Testis (tissue), 3 donors: ENCODE results near the gene C20orf202. TPM values are rescaled to one million over a fixed set of nuclear protein-coding genes. Genes with fewer than 3 reads are reported as not detected.

Experiments used
- DNase-seq: peaks from one replicate; pipeline ENCODE4 v3.0.0-alpha.2; 2019
- H3K27ac ChIP-seq, 2 donors: fragments of 200-600 bp; sonication (generic); one replicate each; pipeline ENCODE4 v1.5.1; 2019
- H3K27me3 ChIP-seq: fragments of 200-600 bp; sonication (generic); one replicate; pipeline ENCODE4 v1.5.1; 2019
- H3K36me3 ChIP-seq: fragments of 200-600 bp; sonication (generic); one replicate; pipeline ENCODE4 v1.5.1; 2017; ENCODE audit warnings: low read depth; ENCODE audit errors: missing control alignments
- H3K4me1 ChIP-seq: fragments of 200-600 bp; sonication (generic); one replicate; pipeline ENCODE4 v1.5.1; 2019
- H3K4me3 ChIP-seq, 2 donors: fragments of 200-600 bp; sonication (generic); one replicate each; pipeline ENCODE4 v1.5.1; 2017 to 2019
- H3K9me3 ChIP-seq: fragments of 200-600 bp; sonication (generic); one replicate; pipeline ENCODE4 v1.5.1; 2017
- POLR2A ChIP-seq: fragments of 450-650 bp; IDR thresholded peaks from one replicate; pipeline ENCODE4 v1.6.1; 2017; ENCODE audit warnings: antibody characterized with exemption, mild to moderate bottlenecking, moderate library complexity
- WGBS, 2 donors: methylation state at CpG; one replicate each; pipeline ENCODE4 v1.1.5; 2018; 5-methylcytosine and 5-hydroxymethylcytosine counted together
- intact Hi-C: fragments of 100-400 bp; cut with DNase I; formaldehyde crosslinking; loops from one replicate; pipeline ENCODE4 v1.15.1; 2023; ENCODE audit warnings: low total_unique reads
- polyA plus RNA-seq: library from polyadenylated mRNA; stranded (reverse); fragments of 350-450 nt; fragmentation: Illumina TruSeq; extraction: RNeasy Lipid Tissue Mini Kit (QIAGEN cat#74804); gene quantifications from one replicate; pipeline ENCODE4 v1.2.3, GENCODE V29; 2014; ENCODE audit warnings: low read depth, low replicate concordance; ENCODE audit not compliant: insufficient read depth
- total RNA-seq, 2 donors: library from RNA; depleted of rRNA; stranded (reverse); fragments of >200 nt; gene quantifications; one replicate each; pipeline ENCODE4 v1.2.3, GENCODE V29; 2016
- TF ChIP-seq, protein P1 (sequence below), 3 experiments: fragments of 450-650 bp in 2 of 3; fragments of 200-600 bp in 1 of 3; sonication (generic) in 1 of 3; IDR thresholded peaks; one replicate each; pipeline ENCODE4 v1.5.1; 2016 to 2019; ENCODE audit warnings: antibody characterized with exemption in 3 of 3, mild to moderate bottlenecking in 2 of 3, moderate library complexity in 1 of 3

Gene C20orf202
- total and polyA plus RNA-seq, 3 donors from 2014 or later = 0.84 to 1.7 (median 1.1) TPM

DNA sequence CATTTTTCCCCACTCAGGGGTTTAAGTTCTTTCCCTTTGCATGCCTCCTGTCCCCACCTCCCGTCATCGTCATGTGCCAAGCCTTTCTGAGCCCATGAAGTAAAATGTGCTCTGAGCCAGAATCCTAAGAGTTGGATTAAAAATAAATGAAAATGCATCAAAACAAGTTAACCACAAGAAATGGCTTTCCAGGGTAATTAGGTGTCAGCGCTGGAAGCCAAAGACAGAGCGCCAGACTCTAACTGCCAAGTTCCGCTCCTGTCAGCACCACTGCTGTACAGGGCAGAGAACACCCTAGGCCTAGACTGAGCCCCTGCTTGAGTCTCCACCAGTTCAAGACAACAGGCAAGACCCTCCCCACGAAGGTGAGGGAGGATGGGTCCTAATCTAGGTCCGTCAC, 5.5 kb upstream of the C20orf202 start:
- no peaks in the 10 kb centered on the region for H3K4me1 ChIP-seq
- intact Hi-C loops = no loop called here
- 85 to 87% methylated on average over 7 of the region's 7 CpGs for WGBS, 2 donors
- DNase-seq = no peak
- H3K9me3 ChIP-seq = no peaks in the 10 kb centered on the region
- H3K27ac ChIP-seq = no peak overlapping the region
- H3K36me3 ChIP-seq = no peaks in the 10 kb centered on the region
- TF ChIP-seq, protein P1, sequence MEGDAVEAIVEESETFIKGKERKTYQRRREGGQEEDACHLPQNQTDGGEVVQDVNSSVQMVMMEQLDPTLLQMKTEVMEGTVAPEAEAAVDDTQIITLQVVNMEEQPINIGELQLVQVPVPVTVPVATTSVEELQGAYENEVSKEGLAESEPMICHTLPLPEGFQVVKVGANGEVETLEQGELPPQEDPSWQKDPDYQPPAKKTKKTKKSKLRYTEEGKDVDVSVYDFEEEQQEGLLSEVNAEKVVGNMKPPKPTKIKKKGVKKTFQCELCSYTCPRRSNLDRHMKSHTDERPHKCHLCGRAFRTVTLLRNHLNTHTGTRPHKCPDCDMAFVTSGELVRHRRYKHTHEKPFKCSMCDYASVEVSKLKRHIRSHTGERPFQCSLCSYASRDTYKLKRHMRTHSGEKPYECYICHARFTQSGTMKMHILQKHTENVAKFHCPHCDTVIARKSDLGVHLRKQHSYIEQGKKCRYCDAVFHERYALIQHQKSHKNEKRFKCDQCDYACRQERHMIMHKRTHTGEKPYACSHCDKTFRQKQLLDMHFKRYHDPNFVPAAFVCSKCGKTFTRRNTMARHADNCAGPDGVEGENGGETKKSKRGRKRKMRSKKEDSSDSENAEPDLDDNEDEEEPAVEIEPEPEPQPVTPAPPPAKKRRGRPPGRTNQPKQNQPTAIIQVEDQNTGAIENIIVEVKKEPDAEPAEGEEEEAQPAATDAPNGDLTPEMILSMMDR (IDR thresholded peaks at IDR 0.05) = no peak
- TF ChIP-seq POLR2A = no peak
- no peaks in the 10 kb centered on the region for H3K27me3 ChIP-seq
- H3K4me3 ChIP-seq = no peak overlapping the region

DNA sequence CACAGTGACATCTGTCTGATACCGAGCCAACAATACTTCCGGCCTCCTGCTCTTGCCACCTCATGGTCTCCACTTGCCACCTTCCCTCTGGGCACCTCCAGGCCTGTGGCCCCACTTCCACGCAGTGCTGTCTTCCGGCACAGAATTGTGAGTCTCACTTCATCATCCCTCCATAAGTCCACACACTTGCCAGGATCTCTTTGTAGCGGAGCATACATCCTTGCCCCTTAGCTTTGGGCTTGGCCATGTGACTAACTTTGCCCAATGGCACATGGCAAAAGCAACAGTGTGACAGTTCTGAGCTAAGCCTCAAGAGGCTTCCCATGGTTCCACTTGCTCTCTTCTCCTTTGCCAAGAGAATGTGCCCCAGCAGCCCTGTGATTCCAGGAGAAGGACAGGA, 4.5 kb upstream of the C20orf202 start:
- H3K9me3 ChIP-seq = no peaks in the 10 kb centered on the region
- peaks cover 7% of the 10 kb centered on the region for H3K4me1 ChIP-seq
- intact Hi-C loops = no loop called here
- no peak overlapping the region for H3K4me3 ChIP-seq
- TF ChIP-seq, protein P1 (IDR thresholded peaks at IDR 0.05) = no peak
- TF ChIP-seq POLR2A = no peak
- WGBS, 2 donors = 89 to 94% methylated on average over 5 of the region's 5 CpGs
- DNase-seq = no peak
- H3K27ac ChIP-seq = no peak overlapping the region
- H3K27me3 ChIP-seq = no peaks in the 10 kb centered on the region
- no peaks in the 10 kb centered on the region for H3K36me3 ChIP-seq

DNA sequence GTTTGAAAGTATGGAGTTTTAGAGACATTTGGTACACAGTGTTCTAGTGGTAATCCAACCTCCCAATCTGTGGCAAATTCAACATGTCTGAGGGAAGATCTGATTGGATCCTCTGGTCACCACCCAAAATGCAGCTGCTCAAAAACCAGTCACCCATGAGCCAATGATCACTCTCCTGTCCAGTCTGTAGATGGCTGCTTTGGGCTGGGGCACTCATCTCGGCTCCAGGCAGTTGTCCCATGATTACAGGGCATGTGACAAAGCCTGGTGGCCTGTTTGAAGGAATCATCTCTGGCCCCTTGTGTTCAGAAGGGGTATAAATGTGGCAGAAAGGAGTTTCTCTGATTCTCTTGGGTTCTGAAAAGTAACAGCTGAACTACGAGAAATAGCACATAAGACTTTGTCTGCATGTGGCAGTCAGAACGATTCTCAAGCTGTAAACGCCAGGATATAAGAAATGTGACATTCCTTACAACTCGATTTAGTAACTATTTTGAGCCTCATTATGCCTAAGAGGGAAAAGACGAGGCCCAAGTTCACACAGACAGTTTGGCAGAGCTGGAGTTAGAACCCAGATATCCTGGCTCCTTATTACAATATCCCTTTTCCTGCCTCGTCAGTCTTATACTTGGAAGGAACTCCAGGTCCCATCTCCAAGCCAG, 3.9 kb upstream of the C20orf202 start:
- no peak for DNase-seq
- WGBS, 2 donors = 81 to 82% methylated on average over 7 of the region's 7 CpGs
- no peak overlapping the region for H3K4me3 ChIP-seq
- peaks cover 7% of the 10 kb centered on the region for H3K4me1 ChIP-seq
- H3K9me3 ChIP-seq = no peaks in the 10 kb centered on the region
- H3K27ac ChIP-seq = no peak overlapping the region
- H3K36me3 ChIP-seq = no peaks in the 10 kb centered on the region
- TF ChIP-seq, protein P1 (IDR thresholded peaks at IDR 0.05) = no peak
- TF ChIP-seq POLR2A = no peak
- intact Hi-C loops = no loop called here
- H3K27me3 ChIP-seq = no peaks in the 10 kb centered on the region

DNA sequence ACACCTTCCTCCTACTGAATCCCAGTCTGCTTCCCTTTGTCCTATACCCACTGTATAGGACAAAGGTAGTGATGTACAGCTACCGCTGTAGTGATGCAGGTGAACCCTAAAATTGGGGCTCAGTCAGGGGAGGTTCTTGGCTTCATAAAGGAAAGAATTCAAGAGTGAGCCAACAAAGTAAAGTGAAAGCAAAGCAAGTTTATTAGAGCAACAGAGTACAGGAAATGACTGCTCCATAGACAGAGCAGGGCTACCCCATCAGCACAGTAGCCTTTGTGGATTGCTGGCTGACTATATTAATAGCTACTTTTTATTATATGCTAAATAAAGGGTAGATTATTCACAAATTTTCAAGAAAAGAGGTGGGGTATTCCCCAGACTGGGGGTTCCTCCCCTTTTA, 3.3 kb upstream of the C20orf202 start:
- TF ChIP-seq POLR2A = no peak
- TF ChIP-seq, protein P1 (IDR thresholded peaks at IDR 0.05) = no peak
- intact Hi-C loops = no loop called here
- Histone ChIP-seq H3K4me1 (peaks cover 7% of the 10 kb centered on the region), H3K4me3 (no peak overlapping the region), H3K27ac (no peak overlapping the region), H3K9me3 (no peaks in the 10 kb centered on the region), H3K27me3 (no peaks in the 10 kb centered on the region), H3K36me3 (no peaks in the 10 kb centered on the region)
- DNase-seq = no peak
- WGBS, 2 donors = 94 to 95% methylated on average over 1 of the region's 1 CpG

DNA sequence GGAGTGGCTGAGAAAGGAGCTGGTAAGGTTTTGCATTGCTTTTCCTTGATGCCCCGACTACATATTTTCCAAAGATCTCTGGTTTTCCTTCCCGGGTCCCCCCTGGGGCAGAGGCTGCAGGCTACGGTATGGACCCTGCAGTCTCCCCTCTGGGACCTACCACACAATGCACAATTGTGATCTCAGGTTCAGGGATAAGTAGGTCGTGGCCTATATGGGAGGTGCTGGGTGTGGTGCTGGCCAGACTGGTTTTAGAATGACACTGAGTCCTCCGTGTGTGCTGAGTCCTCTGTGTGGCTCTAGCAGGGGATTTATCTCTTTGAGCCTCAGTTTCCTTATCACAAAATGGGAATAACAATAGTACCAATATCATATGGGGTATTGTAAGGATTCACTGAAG, 376 bp downstream of the C20orf202 start:
- WGBS, 2 donors = 40 to 68% methylated on average over 5 of the region's 5 CpGs
- Histone ChIP-seq H3K27me3 (no peaks in the 10 kb centered on the region), H3K27ac (no peak overlapping the region), H3K9me3 (no peaks in the 10 kb centered on the region), H3K4me1 (peaks cover 7% of the 10 kb centered on the region), H3K36me3 (no peaks in the 10 kb centered on the region), H3K4me3 (no peak overlapping the region)
- intact Hi-C loops = no loop called here
- TF ChIP-seq, protein P1 (IDR thresholded peaks at IDR 0.05) = no peak
- no peak for TF ChIP-seq POLR2A
- DNase-seq = no peak
